HG03457 (cell line): ENCODE results near the gene PATL1.

Source experiments
- ATAC-seq: cut with Tn5 transposase; IDR thresholded peaks from one replicate; pipeline ENCODE4 v1.9.1; 2021; ENCODE audit warnings: moderate number of reproducible peaks; ENCODE audit not compliant: unreplicated experiment

Gene PATL1

DNA sequence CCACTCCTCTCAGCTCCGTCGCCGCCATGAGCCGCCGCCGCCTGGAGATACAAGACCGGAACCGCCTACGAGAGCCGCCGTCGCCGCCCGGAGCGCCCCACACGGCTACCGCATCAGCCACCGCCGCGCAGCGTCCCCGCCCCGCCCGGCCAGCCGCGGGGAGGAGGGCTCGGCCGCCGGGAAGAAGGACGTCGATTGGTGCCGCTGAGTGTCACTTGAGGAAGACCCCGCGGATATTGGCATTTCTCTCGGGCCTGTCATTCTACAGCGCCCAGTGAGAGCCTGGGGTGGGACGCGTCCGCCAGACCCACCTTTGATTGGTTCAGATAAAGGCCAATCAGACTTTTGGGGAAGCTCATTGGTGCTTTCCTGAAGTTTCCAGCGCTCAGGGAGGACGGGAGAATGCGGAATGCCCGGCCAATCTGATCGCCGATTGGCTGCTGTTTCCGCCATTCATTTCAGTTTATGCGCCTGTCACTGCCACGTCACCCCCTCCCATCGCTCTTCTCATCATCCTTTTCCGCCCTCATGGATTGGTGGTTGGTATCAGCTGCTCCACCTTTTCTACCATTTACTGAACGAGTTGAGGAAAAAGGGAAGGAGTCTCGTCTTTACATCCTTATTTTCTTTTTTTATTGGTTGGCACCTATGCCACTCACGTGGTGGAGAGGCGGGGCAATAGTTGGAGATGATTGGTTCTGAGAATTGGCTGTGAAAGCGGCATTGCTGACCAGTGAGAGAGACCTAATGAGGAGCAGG is 53.0 kb downstream of the PATL1 start, which contains the start of gene OSBP:
OSBP (minus strand) TSS at position 138 of the 759 bp plus-strand sequence; CDS start at position 28, 110 bp downstream.
- peak; percentile 83 for ATAC-seq

DNA sequence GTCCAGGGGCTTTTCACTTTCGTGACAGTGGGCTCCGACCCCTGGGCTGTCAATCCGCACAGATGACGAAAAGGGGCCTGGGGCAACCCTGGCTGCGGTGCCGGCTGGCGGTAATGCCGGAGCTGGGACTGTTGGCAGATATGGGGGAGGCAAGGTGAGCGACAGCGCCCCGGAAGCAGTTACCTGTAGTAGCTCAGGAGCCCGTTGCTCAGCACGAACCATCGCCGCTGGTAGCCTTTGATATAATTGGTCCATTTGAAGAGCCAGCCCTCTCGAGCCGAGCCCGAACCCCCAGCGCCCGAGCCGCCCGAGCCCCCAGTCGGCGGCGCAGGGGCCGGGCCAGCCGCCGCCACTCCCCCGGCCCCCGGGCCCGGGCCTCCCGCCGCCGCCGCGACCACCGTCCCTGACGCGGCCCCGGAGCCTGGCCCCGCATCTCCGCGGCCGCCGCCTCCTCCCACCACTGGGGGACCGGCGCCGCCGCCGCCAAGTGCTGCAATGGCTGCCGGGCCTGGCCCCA is 53.7 kb downstream of the PATL1 start:
- ATAC-seq = peak; percentile 2

DNA sequence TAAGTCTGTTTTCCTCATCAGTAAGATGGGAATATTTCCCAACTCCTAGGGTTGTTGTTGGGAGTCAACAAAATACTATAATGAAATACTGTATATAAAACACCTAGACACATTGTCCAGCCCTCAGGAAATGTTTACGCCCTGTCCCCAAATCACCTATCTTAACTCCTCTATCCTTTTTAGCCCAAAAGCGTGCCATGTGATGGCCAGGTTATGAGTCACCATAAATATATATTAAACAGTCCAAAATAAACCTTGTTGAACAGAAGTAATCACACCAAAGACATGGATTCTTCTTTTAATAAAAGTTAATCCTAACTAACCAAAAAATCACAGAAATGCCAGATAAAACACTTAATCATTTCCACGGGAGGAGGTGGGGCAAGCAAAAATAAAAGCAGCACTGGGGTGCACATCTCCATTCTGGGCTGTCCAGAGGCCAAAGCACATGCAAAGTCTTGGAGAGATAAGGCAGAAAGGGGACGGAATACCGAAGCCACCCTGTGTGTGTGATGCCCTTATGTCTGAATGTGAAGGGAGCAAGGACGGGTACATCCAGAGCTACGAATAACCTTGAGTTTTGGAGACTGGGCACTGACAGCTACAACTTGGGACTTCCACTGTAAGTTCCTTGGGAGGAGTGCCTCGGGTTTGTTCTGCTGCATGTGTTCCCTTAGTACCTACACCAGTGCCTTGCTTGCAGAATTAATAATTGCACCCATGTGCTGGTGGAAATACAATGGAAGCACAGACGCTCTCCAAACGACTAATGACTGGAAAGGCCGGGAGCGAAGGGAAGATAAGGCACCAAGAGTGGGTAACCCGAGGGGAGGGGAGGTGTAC is 54.3 kb downstream of the PATL1 start:
- ATAC-seq = no peak

DNA sequence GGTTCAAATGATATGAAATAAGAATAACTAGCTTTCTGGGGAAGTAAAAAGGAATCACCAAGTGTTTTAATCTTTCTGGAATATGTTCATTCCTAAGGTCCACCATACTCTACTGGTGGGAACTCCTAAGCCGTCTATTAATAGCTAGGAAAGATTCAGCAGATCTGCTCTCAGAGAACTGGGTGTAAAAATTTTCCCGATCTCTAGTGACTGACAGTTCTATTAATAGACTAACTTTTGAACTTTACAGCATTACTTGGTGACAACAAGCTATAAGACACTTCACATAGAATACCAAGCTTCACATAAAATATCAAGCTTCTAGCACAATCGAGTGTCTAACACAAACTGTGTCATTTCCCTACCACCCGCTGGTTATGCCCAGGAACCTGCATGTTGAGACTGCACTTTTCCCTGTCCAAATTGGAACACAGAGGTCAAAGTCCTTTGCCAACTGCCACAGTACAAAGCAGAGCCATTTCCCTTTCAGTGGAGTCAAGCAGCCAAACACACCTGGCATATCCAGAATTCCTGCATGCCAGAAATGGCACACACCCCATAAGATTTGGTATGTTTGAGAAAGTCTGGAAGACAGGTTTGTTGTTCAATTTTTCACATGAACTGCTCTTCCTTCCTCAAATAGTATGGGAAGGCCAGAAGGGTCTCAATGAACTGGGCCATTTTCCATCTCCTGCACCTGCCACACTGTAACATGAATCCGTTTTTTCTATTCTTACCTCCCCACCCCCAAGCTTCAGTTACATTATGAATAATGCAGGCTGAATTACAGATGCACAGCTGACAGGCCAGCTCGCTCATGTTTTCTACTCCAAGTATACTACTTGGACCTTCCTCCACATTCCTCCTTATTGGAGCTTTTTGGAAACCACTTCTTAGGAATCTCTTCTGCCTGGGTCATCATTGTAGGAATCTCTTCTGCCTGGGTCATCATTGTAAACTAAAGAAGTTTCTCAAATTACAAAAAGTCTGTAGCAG is 57.0 kb downstream of the PATL1 start:
- ATAC-seq = no peak

DNA sequence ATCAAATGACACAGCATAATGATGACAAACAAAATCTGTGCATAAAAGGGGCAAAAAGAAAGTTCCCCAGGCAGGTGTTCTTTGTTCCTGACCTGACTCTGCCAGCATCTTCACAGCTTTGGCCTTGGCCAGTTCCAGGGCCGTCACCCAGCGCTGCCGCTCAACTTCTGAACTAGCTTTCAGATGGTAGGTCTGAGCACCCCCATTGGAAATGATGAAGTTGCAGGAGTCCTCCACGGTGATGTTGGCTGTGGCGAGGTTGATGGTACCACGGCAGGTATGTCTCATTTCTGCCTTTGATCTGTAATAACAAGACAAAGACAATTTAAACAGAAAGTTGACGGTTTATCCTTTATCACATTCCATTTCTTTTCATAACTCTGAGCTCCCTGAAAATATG is 58.5 kb downstream of the PATL1 start:
- no peak for ATAC-seq

DNA sequence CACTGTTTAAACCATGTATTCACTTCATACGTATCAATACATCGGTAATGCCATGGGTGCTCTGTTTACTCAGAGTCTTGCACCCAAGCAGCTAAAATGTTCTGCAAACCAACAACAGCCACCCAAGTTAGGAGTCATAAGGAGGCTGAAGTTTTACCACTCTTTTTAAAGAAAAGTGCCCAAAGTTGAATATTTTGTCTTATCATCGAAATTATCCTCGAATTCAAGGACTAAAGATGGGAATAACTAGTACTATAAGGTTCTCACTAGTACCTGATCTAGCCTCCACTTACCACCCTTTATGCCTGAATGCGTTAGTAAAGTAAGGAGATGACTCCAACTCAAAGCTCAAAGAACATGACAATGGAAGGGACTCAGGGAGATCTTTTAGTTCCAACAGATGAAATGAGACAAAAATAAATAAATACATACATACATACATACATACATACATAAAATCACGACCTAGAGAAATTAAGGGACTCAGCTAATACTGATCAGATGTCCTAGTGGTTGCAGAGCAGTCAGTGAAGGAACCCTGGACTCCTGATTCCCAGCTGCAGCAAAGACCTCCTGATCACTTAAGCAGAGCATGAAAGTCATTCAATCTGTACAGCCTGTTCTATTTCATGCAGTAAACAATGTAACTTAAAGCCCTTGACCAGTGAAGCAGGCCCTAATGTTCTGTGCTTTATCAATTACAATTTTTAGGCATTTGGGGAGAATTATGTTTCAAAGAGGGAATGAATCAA is 61.0 kb downstream of the PATL1 start:
- ATAC-seq = no peak

DNA sequence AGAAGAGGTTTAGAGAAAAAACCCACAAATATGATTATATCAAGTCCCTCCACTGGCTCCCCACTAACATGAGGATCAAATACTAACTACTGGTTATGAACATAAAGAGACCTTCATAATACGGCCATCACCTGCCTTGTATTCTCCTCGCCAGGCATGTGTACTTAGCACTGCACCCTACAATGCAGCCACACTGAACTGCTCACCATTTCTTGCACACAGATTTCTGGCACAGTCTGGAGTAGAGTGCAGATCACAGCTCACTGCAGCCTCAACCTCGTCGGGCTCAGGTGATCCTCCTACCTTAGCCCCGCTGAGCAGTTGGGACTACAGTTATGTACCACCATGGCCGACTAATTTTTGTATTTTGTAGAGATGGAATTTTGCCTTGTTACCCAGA is 66.4 kb downstream of the PATL1 start:
- ATAC-seq = no peak

DNA sequence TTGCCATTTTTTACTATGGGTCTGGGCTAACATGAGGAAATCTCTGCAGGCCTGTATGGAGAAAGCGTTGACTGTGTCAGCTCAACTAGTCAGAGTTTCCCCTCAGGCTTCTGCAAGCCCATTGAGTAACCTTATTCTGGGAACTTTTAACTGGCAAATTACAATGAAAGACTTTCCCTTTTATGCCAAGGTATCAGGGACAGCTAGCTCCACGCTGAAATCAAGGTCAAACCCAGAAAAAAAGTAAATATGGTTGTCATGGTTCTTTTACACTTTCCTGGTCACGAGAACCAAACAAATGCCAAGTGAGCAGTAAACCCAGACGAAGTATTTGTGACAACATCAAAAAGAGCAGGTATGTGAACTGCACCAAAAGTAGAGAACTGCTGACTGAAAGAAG is 67.0 kb downstream of the PATL1 start:
- no peak for ATAC-seq

DNA sequence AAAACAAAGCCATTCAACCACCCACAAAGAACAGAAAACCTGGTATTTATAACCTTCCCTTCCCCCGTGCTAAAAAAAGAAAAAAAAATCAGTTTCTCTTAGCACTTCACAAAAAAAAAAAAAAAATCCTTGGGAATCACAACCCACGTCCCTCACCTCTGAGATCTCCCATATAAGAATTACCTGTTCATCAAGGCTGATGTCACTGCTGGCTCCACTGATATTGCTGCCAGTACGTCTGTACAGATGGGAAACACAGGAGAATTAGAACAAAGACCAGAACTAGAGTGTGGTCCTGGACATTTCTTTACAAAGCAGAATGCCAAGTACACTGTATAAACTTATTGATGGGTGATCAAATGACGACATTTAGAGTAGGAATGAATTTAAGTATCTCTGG is 68.2 kb downstream of the PATL1 start:
- ATAC-seq = no peak

DNA sequence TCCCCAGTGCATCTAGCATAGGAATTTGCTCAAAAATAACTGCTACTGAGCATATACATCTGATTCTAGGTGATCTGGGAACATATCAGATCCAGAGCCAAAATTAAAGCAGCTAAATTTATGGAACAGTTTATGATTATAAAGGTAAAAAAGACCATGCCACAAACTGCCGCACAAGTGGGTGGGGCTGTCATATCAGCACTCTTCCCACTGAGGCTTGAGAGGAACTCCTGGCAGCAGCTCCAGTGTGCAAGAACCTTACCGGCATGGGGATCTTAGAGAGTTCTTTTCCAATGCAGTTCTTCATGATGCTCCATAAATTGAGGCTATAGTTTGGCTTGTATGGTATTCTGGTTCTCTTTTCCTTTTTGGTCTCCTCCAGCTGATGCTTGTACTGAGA is 68.6 kb downstream of the PATL1 start:
- no peak for ATAC-seq

DNA sequence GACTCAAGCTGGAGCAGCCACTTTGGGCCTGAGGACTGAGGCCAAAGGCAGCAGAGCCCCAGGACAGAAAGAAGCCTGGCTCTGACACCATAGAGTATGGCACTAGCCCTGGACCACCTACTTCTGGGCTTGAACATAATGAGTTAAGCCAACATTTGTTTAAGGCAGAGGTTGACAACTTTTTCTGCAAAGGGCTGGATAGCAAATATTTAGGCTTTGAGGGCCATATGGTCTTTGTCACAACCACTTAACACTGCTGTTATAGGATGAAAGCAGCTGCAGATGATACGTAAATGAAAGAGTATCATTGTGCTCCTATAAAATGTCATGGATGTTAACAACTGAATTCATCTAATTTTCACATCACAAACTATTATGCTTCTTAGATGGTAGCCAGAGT is 69.9 kb downstream of the PATL1 start:
- no peak for ATAC-seq
